Loucy (cell line): ENCODE measurements around the gene TANGO6.

Experiments used
- EZH2phosphoT487 ChIP-seq: fragments of 200-600 bp; IDR thresholded peaks from 2 replicates; pipeline ENCODE4 v1.6.1; 2018; ENCODE audit warnings: antibody characterized with exemption, mild to moderate bottlenecking, moderate library complexity, borderline replicate concordance
- TF ChIP-seq, protein P1 (sequence below): fragments of 200-600 bp; sonication (generic); conservative IDR thresholded peaks from 2 replicates; pipeline ENCODE4 v1.5.1; 2014; ENCODE audit warnings: mild to moderate bottlenecking, antibody characterized with exemption, low read length

DNA sequence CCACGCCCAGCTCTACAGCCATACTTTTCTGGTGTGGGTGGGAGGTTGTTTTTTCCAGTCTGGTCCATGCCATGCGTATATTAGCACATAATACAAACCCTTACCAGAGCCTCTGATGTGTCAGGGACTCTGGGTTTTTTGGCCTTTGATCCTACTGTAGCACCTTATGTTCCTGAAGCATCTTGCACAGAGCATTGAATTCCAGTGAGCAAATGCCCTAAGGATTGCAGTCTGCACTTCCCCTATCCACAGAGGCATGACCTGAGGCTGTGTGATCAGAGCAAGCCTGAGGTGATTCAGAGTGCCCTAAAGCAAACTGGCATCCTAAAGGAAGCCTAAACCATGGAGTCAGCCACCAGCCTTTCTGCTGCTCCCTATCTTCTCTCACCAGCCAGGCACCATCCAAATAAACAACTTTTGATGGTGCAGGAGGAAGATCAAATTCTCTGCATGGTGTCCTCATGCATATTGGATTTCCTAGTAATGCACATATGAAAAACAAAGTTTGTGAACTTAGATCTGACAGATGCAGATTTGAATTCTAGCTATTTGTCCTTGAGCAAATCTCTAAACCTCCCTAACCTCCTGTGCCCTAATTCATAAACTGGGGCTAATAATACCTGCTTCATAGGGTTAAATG is 220.9 kb downstream of the TANGO6 start:
- TF ChIP-seq, protein P1, sequence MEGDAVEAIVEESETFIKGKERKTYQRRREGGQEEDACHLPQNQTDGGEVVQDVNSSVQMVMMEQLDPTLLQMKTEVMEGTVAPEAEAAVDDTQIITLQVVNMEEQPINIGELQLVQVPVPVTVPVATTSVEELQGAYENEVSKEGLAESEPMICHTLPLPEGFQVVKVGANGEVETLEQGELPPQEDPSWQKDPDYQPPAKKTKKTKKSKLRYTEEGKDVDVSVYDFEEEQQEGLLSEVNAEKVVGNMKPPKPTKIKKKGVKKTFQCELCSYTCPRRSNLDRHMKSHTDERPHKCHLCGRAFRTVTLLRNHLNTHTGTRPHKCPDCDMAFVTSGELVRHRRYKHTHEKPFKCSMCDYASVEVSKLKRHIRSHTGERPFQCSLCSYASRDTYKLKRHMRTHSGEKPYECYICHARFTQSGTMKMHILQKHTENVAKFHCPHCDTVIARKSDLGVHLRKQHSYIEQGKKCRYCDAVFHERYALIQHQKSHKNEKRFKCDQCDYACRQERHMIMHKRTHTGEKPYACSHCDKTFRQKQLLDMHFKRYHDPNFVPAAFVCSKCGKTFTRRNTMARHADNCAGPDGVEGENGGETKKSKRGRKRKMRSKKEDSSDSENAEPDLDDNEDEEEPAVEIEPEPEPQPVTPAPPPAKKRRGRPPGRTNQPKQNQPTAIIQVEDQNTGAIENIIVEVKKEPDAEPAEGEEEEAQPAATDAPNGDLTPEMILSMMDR: no peak
- TF ChIP-seq EZH2phosphoT487: no peak
